H1 (cell line): ENCODE measurements around the gene ASH1L. TPM values are rescaled to one million over a fixed set of nuclear protein-coding genes. Genes with fewer than 3 reads are reported as not detected.

Source experiments
- CTCF ChIA-PET: fragments of 300-600 bp; sonication (Branson Sonifier 250); formaldehyde crosslinking; loops from one replicate; lab custom pipeline; 2021; ENCODE audit not compliant: partially characterized antibody; lab: Charles Lee
- POLR2A ChIA-PET: fragments of 300-600 bp; sonication (Branson Sonifier 250); formaldehyde crosslinking; loops from one replicate; lab custom pipeline; 2021; ENCODE audit warnings: inconsistent platforms; ENCODE audit not compliant: partially characterized antibody; lab: Charles Lee
- DNase-seq, 2 experiments: peaks; one replicate each; pipeline versions ENCODE4 v3.0.0 to v3.0.0-alpha.2; 2010 to 2022; ENCODE audit warnings: low spot score in 2 of 2, low read depth in 1 of 2, mixed read lengths in 1 of 2
- FAIRE-seq: peaks from 2 replicates; lab custom pipeline; 2011; peaks lifted over from hg19 to GRCh38; lab: Jason Lieb, UNC
- H2AFZ ChIP-seq: 2 replicates; pipeline ENCODE4 v1.8.1; 2012; ENCODE audit warnings: low read length, inconsistent platforms
- H2AK5ac ChIP-seq: 2 replicates; pipeline ENCODE4 v1.6.1; 2013; ENCODE audit warnings: low read depth, low read length
- H2BK120ac ChIP-seq: replicated peaks from 2 replicates; pipeline ENCODE3; 2013; ENCODE audit warnings: low read depth, low read length, inconsistent platforms
- H2BK12ac ChIP-seq: 2 replicates; pipeline ENCODE4 v1.6.1; 2013; ENCODE audit warnings: low read depth, low read length
- H2BK15ac ChIP-seq: 2 replicates; pipeline ENCODE4 v1.6.1; 2013; ENCODE audit warnings: low read length
- H2BK20ac ChIP-seq: 2 replicates; pipeline ENCODE4 v1.6.1; 2013; ENCODE audit warnings: low read length
- H2BK5ac ChIP-seq: 2 replicates; pipeline ENCODE4 v1.6.1; 2013; ENCODE audit warnings: low read depth, low read length
- H3K14ac ChIP-seq: 2 replicates; pipeline ENCODE4 v1.6.1; 2013; ENCODE audit warnings: inconsistent platforms; ENCODE audit not compliant: insufficient read length
- H3K18ac ChIP-seq: 2 replicates; pipeline ENCODE4 v1.6.1; 2013; ENCODE audit warnings: low read length; ENCODE audit errors: extremely low read depth
- H3K23ac ChIP-seq: 2 replicates; pipeline ENCODE4 v1.6.1; 2013; ENCODE audit warnings: inconsistent platforms; ENCODE audit not compliant: insufficient read length
- H3K23me2 ChIP-seq: 2 replicates; pipeline ENCODE4 v1.6.1; 2013; ENCODE audit warnings: low read depth, low read length
- H3K27ac ChIP-seq: 2 replicates; pipeline ENCODE4 v1.6.1; 2011; ENCODE audit warnings: low read depth, low read length, inconsistent platforms
- H3K27me3 ChIP-seq, 4 experiments: replicated peaks in 1 of 4; 1 replicate in 1 of 4; 2 replicates in 3 of 4; pipeline versions ENCODE4 v1.6.1 to v1.8.1; 2011 to 2013; ENCODE audit warnings: low read length in 3 of 4, mild to moderate bottlenecking in 3 of 4, inconsistent platforms in 2 of 4, mixed read lengths in 2 of 4, moderate library complexity in 1 of 4; ENCODE audit not compliant: control insufficient read depth in 3 of 4, insufficient read depth in 3 of 4; ENCODE audit errors: extremely low read depth in 1 of 4
- H3K36me3 ChIP-seq, 4 experiments: 2 replicates each; pipeline versions ENCODE4 v1.6.1 to v1.8.1; 2011 to 2013; ENCODE audit warnings: mild to moderate bottlenecking in 4 of 4, low read length in 3 of 4, moderate library complexity in 2 of 4, control low read depth in 1 of 4, inconsistent platforms in 1 of 4; ENCODE audit not compliant: insufficient read depth in 4 of 4, control insufficient read depth in 2 of 4
- H3K4ac ChIP-seq: replicated peaks from 2 replicates; pipeline ENCODE3; 2013; ENCODE audit warnings: low read length, low read depth, mixed read lengths, inconsistent platforms; ENCODE audit not compliant: insufficient read length
- H3K4me1 ChIP-seq, 4 experiments: replicated peaks in 1 of 4; 1 replicate in 1 of 4; 2 replicates in 3 of 4; pipeline versions ENCODE4 v1.6.1 to v1.8.1; 2011 to 2013; ENCODE audit warnings: low read length in 3 of 4, inconsistent platforms in 2 of 4, mixed read lengths in 1 of 4; ENCODE audit not compliant: insufficient read depth in 4 of 4, control insufficient read depth in 3 of 4
- H3K4me2 ChIP-seq, 2 experiments: 2 replicates each; pipeline versions ENCODE4 v1.6.1 to v1.8.1; 2011 to 2013; ENCODE audit warnings: low read depth in 2 of 2, low read length in 2 of 2, control low read depth in 1 of 2, inconsistent platforms in 1 of 2, mild to moderate bottlenecking in 1 of 2; ENCODE audit not compliant: insufficient read depth in 1 of 2
- H3K4me3 ChIP-seq, 4 experiments: fragments of 200-600, 300-600 bp in 1 of 4; sonication (generic), shearing (Covaris generic), sonication (Bioruptor Twin) in 1 of 4; 2 replicates each; pipeline versions ENCODE4 v1.5.1 to v1.8.1; 2011 to 2016; ENCODE audit warnings: low read length in 4 of 4, low read depth in 3 of 4, control low read depth in 2 of 4, inconsistent platforms in 2 of 4, mild to moderate bottlenecking in 2 of 4, mixed read lengths in 1 of 4, moderate library complexity in 1 of 4; ENCODE audit not compliant: insufficient read depth in 2 of 4; ENCODE audit errors: extremely low read depth in 1 of 4
- H3K56ac ChIP-seq: replicated peaks from 2 replicates; pipeline ENCODE3; 2013; ENCODE audit warnings: low read depth, mild to moderate bottlenecking, mixed read lengths, low read length, inconsistent platforms; ENCODE audit not compliant: insufficient read length
- H3K79me1 ChIP-seq: 2 replicates; pipeline ENCODE4 v1.6.1; 2013; ENCODE audit warnings: low read depth, low read length, control low read depth
- H3K79me2 ChIP-seq, 2 experiments: 2 replicates each; pipeline versions ENCODE4 v1.6.1 to v1.8.1; 2012 to 2013; ENCODE audit warnings: low read length in 2 of 2, mild to moderate bottlenecking in 2 of 2, inconsistent platforms in 1 of 2; ENCODE audit not compliant: insufficient read depth in 2 of 2, control insufficient read depth in 1 of 2
- H3K9ac ChIP-seq, 4 experiments: replicated peaks in 1 of 4; 1 replicate in 1 of 4; 2 replicates in 3 of 4; pipeline versions ENCODE4 v1.6.1 to v1.8.1; 2011 to 2013; ENCODE audit warnings: low read depth in 3 of 4, low read length in 3 of 4, control low read depth in 2 of 4, mild to moderate bottlenecking in 2 of 4, moderate library complexity in 2 of 4, inconsistent platforms in 1 of 4; ENCODE audit errors: extremely low read depth in 1 of 4
- H3K9me3 ChIP-seq, 2 experiments: 2 replicates each; pipeline versions ENCODE4 v1.6.1 to v1.8.1; 2012 to 2013; ENCODE audit warnings: mild to moderate bottlenecking in 2 of 2, moderate library complexity in 2 of 2, control low read depth in 1 of 2, inconsistent platforms in 1 of 2, low read depth in 1 of 2, low read length in 1 of 2, mixed read lengths in 1 of 2; ENCODE audit not compliant: insufficient read depth in 2 of 2
- H4K20me1 ChIP-seq, 2 experiments: replicated peaks in 1 of 2; 2 replicates each; pipeline versions ENCODE3 to v1.8.1; 2011 to 2013; ENCODE audit warnings: inconsistent platforms in 2 of 2, low read length in 2 of 2, mild to moderate bottlenecking in 1 of 2; ENCODE audit not compliant: insufficient read depth in 2 of 2, control insufficient read depth in 1 of 2
- H4K5ac ChIP-seq: 2 replicates; pipeline ENCODE4 v1.6.1; 2013; ENCODE audit warnings: low read length, low read depth, mixed read lengths, inconsistent platforms; ENCODE audit not compliant: insufficient read length
- H4K8ac ChIP-seq: 2 replicates; pipeline ENCODE4 v1.8.0; 2013; ENCODE audit warnings: mild to moderate bottlenecking, moderate library complexity, low read length, inconsistent platforms; ENCODE audit not compliant: insufficient read depth; ENCODE audit errors: extremely low read depth
- H4K91ac ChIP-seq: replicated peaks from 2 replicates; pipeline ENCODE3; 2013; ENCODE audit warnings: low read length, mixed read lengths, inconsistent platforms; ENCODE audit not compliant: insufficient read length
- BCL11A ChIP-seq, 2 experiments: IDR thresholded peaks; one replicate each; pipeline ENCODE4 v1.6.1; 2011; ENCODE audit warnings: low read depth in 2 of 2, low read length in 2 of 2, mild to moderate bottlenecking in 2 of 2
- CBX5 ChIP-seq: fragments of 300-800, 300-1000 bp; sonication (generic); IDR thresholded peaks from 2 replicates; pipeline ENCODE4 v1.7.1; 2016; ENCODE audit warnings: antibody characterized with exemption, low read length, low read depth
- KDM5A ChIP-seq: fragments of 200-600 bp; IDR thresholded peaks from 2 replicates; pipeline ENCODE4 v1.7.1; 2012; ENCODE audit warnings: mild to moderate bottlenecking, low read length, inconsistent platforms, mixed read lengths
- SIRT6 ChIP-seq: IDR thresholded peaks from one replicate; pipeline ENCODE4 v1.7.1; 2012; ENCODE audit warnings: low read length, inconsistent platforms
- TCF12 ChIP-seq: IDR thresholded peaks from 2 replicates; pipeline ENCODE4 v1.6.1; 2011; ENCODE audit warnings: low read depth, mild to moderate bottlenecking, low read length
- USF2 ChIP-seq: IDR thresholded peaks from 2 replicates; pipeline ENCODE4 v1.6.1; 2011; ENCODE audit warnings: low read length, improper control_type of control experiment
- polyA plus RNA-seq, 7 experiments: library from polyadenylated mRNA; depleted of rRNA in 3 of 7; stranded (reverse) in 5 of 7; unstranded in 2 of 7; fragments of >200 nt in 5 of 7; fragments of 200-250 nt in 2 of 7; gene quantifications; 1 replicate in 5 of 7; 2 replicates in 1 of 7; 4 replicates in 1 of 7; pipeline versions ENCODE4 v1.2.1 to v1.2.3, GENCODE V29; 2011 to 2013; ENCODE audit warnings: missing spikeins in 2 of 7, mixed read lengths in 2 of 7
- total RNA-seq: library from RNA; stranded (reverse); fragmentation: NEBNext Ultra II Directional; extraction: Animal tissue kit (Norgen Biotek cat#: 25700); gene quantifications from 2 replicates; pipeline ENCODE4 v1.2.1, GENCODE V29; 2021
- TF ChIP-seq, protein P1 (sequence below): IDR thresholded peaks from 2 replicates; pipeline ENCODE4 v1.6.1; 2012; ENCODE audit warnings: low read length, inconsistent platforms

The ASH1L gene
- total and polyA plus RNA-seq, 2 of the 8 experiments (the other 6 are each of a cell fraction or from before 2014, with no cell fraction given), result 7.5 to 27.6 TPM

DNA sequence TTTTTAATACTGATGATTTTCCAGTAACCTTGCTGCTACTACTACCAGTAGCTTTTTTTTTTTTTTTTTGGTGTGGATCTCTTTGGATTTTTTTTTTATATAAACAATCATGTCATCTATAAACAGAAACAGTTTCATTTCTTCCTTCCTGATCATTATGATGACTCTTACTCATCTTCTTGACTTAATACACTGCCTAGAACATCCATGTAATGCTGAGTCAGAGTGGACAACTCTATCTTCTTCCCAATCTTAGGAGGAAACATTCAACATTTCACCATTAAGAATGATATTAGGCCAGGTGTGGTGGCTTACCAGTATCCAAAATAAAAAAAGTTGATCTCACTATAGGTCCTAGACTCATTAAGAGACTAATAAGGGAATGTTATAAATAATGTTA is 172.8 kb downstream of the ASH1L start:
- TF ChIP-seq TCF12 (no peak), CBX5 (no peak), KDM5A (no peak), BCL11A (IDR thresholded peaks at IDR 0.05; ENCODE audit: low read depth in 2 of 2, low read length in 2 of 2) (no peak), USF2 (no peak), SIRT6 (no peak)
- TF ChIP-seq, protein P1, sequence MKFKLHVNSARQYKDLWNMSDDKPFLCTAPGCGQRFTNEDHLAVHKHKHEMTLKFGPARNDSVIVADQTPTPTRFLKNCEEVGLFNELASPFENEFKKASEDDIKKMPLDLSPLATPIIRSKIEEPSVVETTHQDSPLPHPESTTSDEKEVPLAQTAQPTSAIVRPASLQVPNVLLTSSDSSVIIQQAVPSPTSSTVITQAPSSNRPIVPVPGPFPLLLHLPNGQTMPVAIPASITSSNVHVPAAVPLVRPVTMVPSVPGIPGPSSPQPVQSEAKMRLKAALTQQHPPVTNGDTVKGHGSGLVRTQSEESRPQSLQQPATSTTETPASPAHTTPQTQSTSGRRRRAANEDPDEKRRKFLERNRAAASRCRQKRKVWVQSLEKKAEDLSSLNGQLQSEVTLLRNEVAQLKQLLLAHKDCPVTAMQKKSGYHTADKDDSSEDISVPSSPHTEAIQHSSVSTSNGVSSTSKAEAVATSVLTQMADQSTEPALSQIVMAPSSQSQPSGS, result no peak
- TF ChIP-seq, all 59 proteins: peak for 0
- no peaks in the 10 kb centered on the region for H4K20me1 ChIP-seq
- H3K9ac ChIP-seq, result no peak overlapping the region
- no peaks in the 10 kb centered on the region for H3K27me3 ChIP-seq
- no peak overlapping the region for H2BK15ac ChIP-seq
- no peak overlapping the region for H3K14ac ChIP-seq
- no peak overlapping the region for H4K91ac ChIP-seq
- FAIRE-seq (no peak), DNase-seq (no peak)
- no peaks in the 10 kb centered on the region for H3K9me3 ChIP-seq
- H3K79me2 ChIP-seq, result no peaks in the 10 kb centered on the region
- ChIA-PET CTCF (no interaction called here), POLR2A (interaction anchor here (0.7 kb wide), 1 partner anchor 25 kb away, joined by 3 read pairs; no protein-coding TSS in a partner anchor)
- no peak overlapping the region for H2AFZ ChIP-seq
- H3K4ac ChIP-seq, result no peak overlapping the region
- H4K8ac ChIP-seq, result no peak overlapping the region
- H3K23me2 ChIP-seq, result no peaks in the 10 kb centered on the region
- H3K27ac ChIP-seq, result no peak overlapping the region
- no peak overlapping the region for H2BK12ac ChIP-seq
- H3K36me3 ChIP-seq, result peaks cover 0 to 17% (median 8%) of the 10 kb centered on the region in 4 experiments; a peak in 4 of 8 replicates
- no peak overlapping the region for H3K18ac ChIP-seq
- H3K23ac ChIP-seq, result no peak overlapping the region
- no peak overlapping the region for H3K4me3 ChIP-seq
- H2BK20ac ChIP-seq, result no peak overlapping the region
- H3K4me1 ChIP-seq, result no peaks in the 10 kb centered on the region
- no peak overlapping the region for H3K56ac ChIP-seq
- no peak overlapping the region for H4K5ac ChIP-seq
- no peak overlapping the region for H3K4me2 ChIP-seq
- no peaks in the 10 kb centered on the region for H3K79me1 ChIP-seq
- H2BK5ac ChIP-seq, result no peak overlapping the region
- no peak overlapping the region for H2AK5ac ChIP-seq
- H2BK120ac ChIP-seq, result no peak overlapping the region
